ENCODE data around the gene MDK. TPM values are rescaled to one million over a fixed set of nuclear protein-coding genes. Genes with fewer than 3 reads are reported as not detected.

The MDK gene
- total RNA-seq, 1 donor from 2014 or later, result 600 TPM

DNA sequence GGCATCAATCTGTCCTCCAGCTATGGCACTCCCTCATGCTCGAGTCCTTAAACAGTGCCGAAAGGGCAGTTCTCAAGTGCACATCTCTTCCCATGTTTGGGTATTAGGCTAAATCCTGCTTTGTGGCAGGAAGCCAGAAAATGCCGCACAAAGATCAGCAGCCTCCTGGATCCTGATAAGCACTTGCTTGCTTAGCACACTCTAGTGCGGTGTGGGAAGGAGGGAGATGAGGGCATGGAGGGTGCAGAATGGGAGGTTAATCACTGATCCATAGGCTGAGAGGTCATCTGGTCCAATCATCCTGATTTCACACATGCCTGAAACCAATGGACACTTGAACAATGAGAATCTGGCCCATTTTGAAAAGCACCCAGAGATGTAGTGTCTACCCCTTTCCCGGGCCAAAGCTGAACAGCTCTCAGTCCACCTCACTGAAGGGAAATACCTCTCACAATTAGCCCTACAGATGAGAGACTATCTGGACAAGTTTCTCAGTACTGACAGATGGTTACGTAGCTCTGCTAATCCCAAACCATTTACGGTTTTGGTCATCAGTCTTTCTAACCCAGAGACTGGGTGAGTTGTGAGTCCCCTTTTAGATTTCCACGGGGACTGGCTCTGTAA is 39.9 kb downstream of the MDK start:
- TF ChIP-seq EZH2 (IDR thresholded peaks at IDR 0.05) (no peak), EZH2phosphoT487 (IDR thresholded peaks at IDR 0.05) (no peak), CTCF (IDR thresholded peaks at IDR 0.05) (no peak)
- H3K27ac Mint-ChIP-seq, result no peak overlapping the region
- Histone ChIP-seq H3K4me1 (peaks cover 26% of the 10 kb centered on the region), H3K9ac (no peak overlapping the region), H3K4me2 (no peak overlapping the region), H3K27me3 (no peaks in the 10 kb centered on the region), H2AFZ (replicated peaks) (no peak overlapping the region), H3K79me2 (ENCODE audit: low read depth) (no peaks in the 10 kb centered on the region), H3F3A (ENCODE audit: low read depth) (peaks cover 32% of the 10 kb centered on the region), H3K4me3 (no peak overlapping the region), H4K20me1 (ENCODE audit: low read depth) (peaks cover 14% of the 10 kb centered on the region), H3K9me3 (ENCODE audit: low read depth) (no peaks in the 10 kb centered on the region), H3K36me3 (no peaks in the 10 kb centered on the region), H3K27ac (no peak overlapping the region)
- H3K4me1 Mint-ChIP-seq, result peaks cover 22% of the 10 kb centered on the region
- peaks cover 16% of the 10 kb centered on the region for H3K36me3 Mint-ChIP-seq
- H3K27me3 Mint-ChIP-seq (ENCODE audit: insufficient read depth, low read depth), result peaks cover 3% of the 10 kb centered on the region
- no peak for DNase-seq (ENCODE audit: low spot score)
- no peaks in the 10 kb centered on the region for H3K9me3 Mint-ChIP-seq
- H3K4me3 Mint-ChIP-seq, result no peak overlapping the region

GRCh38 chr11:46422588-46422987 is 41.1 kb downstream of the MDK start:
- H3K4me2 ChIP-seq, result no peak overlapping the region
- H3K36me3 ChIP-seq, result no peaks in the 10 kb centered on the region
- Mint-ChIP-seq H3K27ac (no peak overlapping the region), H3K4me1 (peaks cover 19% of the 10 kb centered on the region), H3K36me3 (peaks cover 14% of the 10 kb centered on the region), H3K4me3 (no peak overlapping the region), H3K9me3 (no peaks in the 10 kb centered on the region), H3K27me3 (ENCODE audit: insufficient read depth, low read depth) (peaks cover 3% of the 10 kb centered on the region)
- H4K20me1 ChIP-seq (ENCODE audit: low read depth), result peaks cover 6% of the 10 kb centered on the region
- H3K9ac ChIP-seq, result no peak overlapping the region
- H3K4me3 ChIP-seq, result no peak overlapping the region
- H3K9me3 ChIP-seq (ENCODE audit: low read depth), result no peaks in the 10 kb centered on the region
- no peaks in the 10 kb centered on the region for H3K27me3 ChIP-seq
- TF ChIP-seq EZH2phosphoT487 (IDR thresholded peaks at IDR 0.05), result no peak
- TF ChIP-seq CTCF (IDR thresholded peaks at IDR 0.05), result no peak
- no peak for TF ChIP-seq EZH2 (IDR thresholded peaks at IDR 0.05)
- no peak overlapping the region for H3K27ac ChIP-seq
- DNase-seq (ENCODE audit: low spot score), result no peak
- no peaks in the 10 kb centered on the region for H3K79me2 ChIP-seq (ENCODE audit: low read depth)
- H2AFZ ChIP-seq (replicated peaks), result no peak overlapping the region
- peaks cover 23% of the 10 kb centered on the region for H3F3A ChIP-seq (ENCODE audit: low read depth)
- H3K4me1 ChIP-seq, result peaks cover 13% of the 10 kb centered on the region

- no peak overlapping the region for H3K4me3 ChIP-seq
- DNase-seq (ENCODE audit: low spot score), result no peak
- H3K27ac Mint-ChIP-seq, result peak overlapping the region; percentile 26
- H3K27me3 ChIP-seq, result no peaks in the 10 kb centered on the region
- no peaks in the 10 kb centered on the region for H3K36me3 ChIP-seq
- H3K4me1 ChIP-seq, result peaks cover 3% of the 10 kb centered on the region
- H3K9ac ChIP-seq, result no peak overlapping the region
- H4K20me1 ChIP-seq (ENCODE audit: low read depth), result no peaks in the 10 kb centered on the region
- peaks cover 3% of the 10 kb centered on the region for H3K27me3 Mint-ChIP-seq (ENCODE audit: insufficient read depth, low read depth)
- peaks cover 25% of the 10 kb centered on the region for H3K36me3 Mint-ChIP-seq
- H3K4me3 Mint-ChIP-seq, result no peak overlapping the region
- no peak overlapping the region for H2AFZ ChIP-seq (replicated peaks)
- no peaks in the 10 kb centered on the region for H3K4me1 Mint-ChIP-seq
- no peak for TF ChIP-seq CTCF (IDR thresholded peaks at IDR 0.05)
- TF ChIP-seq EZH2 (IDR thresholded peaks at IDR 0.05), result no peak
- TF ChIP-seq EZH2phosphoT487 (IDR thresholded peaks at IDR 0.05), result no peak
- no peak overlapping the region for H3K27ac ChIP-seq
- no peaks in the 10 kb centered on the region for H3K9me3 ChIP-seq (ENCODE audit: low read depth)
- H3K4me2 ChIP-seq, result no peak overlapping the region
- peaks cover 4% of the 10 kb centered on the region for H3F3A ChIP-seq (ENCODE audit: low read depth)
- H3K9me3 Mint-ChIP-seq, result no peaks in the 10 kb centered on the region
- no peaks in the 10 kb centered on the region for H3K79me2 ChIP-seq (ENCODE audit: low read depth)
Measured at GRCh38 chr11:46426233-46426991, 44.9 kb downstream of the MDK start.
